ENCODE data around the gene LEFTY2. TPM values are rescaled to one million over a fixed set of nuclear protein-coding genes. Genes with fewer than 3 reads are reported as not detected.

The LEFTY2 gene
- total RNA-seq, 2 donors from 2014 or later: 0.70 to 0.90 TPM

GRCh38 chr1:225926551-225927113 is 14.4 kb downstream of the LEFTY2 start:
- no peak for TF ChIP-seq CTCF (IDR thresholded peaks at IDR 0.05)
- DNase-seq (ENCODE audit: low spot score): no peak
- H3K4me3 ChIP-seq: no peak overlapping the region
- H3K9me3 ChIP-seq: no peaks in the 10 kb centered on the region
- peaks cover 0 to 17% of the 10 kb centered on the region in 2 donors for H3K4me1 ChIP-seq
- H3K27me3 ChIP-seq: no peaks in the 10 kb centered on the region
- no peak overlapping the region for H3K27ac ChIP-seq
- peaks cover 5% of the 10 kb centered on the region for H3K36me3 ChIP-seq

DNA sequence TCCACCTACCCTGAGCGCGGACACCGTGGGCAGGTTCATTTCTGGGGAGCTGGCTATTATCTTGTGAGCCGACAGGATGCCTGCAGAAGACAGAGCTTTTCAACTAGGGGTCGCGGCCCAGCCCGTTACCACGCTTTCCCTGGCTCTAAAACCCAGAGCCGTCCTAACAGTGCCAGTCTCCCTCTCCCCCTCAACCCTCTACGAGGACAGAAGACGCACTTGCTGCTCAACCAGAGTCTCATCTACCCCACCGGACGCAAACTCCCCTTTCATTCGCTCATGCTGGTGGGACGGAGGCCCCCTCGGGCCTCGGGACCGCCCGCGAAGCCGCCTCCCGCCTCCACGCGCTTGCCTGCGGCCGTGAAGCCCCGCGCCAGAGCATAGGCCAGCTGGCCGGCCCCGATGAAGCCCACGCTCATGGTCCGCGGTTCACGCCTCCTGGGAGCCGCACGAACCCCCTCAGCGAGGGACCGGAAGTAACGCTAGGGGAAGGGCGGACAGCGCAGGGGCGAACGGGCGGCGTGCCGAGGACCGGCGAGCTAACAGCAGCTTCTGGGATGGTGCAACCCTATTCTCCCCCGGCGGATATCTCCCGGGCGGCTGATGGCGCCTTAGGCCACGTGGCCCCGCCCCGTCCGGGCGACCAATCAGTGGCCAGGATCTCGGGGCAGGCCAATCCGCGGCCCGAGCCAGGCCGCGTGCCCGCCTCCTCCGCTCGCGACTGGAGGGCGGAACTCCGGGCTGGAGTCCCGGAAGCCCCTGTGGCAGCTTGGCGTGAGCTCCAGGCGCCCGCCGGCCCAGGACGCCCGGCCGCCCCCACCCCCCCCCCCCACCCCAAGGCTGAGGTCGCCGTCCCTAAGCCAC is 17.1 kb downstream of the LEFTY2 start, which contains the start of gene PYCR2:
Gene PYCR2, minus strand, starts transcription at position 559 of the 864 bp plus-strand sequence. Its CDS starts 140 bp downstream, at position 419.
- Histone ChIP-seq H3K4me1 (peaks cover 0 to 32% of the 10 kb centered on the region in 2 donors), H3K9me3 (no peaks in the 10 kb centered on the region), H3K27ac (peak within 1 kb of the TSS; percentile 90 to 97), H3K27me3 (no peaks in the 10 kb centered on the region), H3K4me3 (peak within 1 kb of the TSS; percentile 85 to 91), H3K36me3 (peaks cover 26% of the 10 kb centered on the region)
- no peak for TF ChIP-seq CTCF (IDR thresholded peaks at IDR 0.05)
- peak; percentile 97 for DNase-seq (ENCODE audit: low spot score)

- peak overlapping the region; percentile 85 to 91 for H3K4me3 ChIP-seq
- no peaks in the 10 kb centered on the region for H3K9me3 ChIP-seq
- H3K4me1 ChIP-seq: peaks cover 0 to 32% of the 10 kb centered on the region in 2 donors
- no peak for DNase-seq (ENCODE audit: low spot score)
- H3K27ac ChIP-seq: peak overlapping the region; percentile 90 to 97
- no peak for TF ChIP-seq CTCF (IDR thresholded peaks at IDR 0.05)
- H3K27me3 ChIP-seq: no peaks in the 10 kb centered on the region
- peaks cover 29% of the 10 kb centered on the region for H3K36me3 ChIP-seq
Observed at GRCh38 chr1:225923381-225923691, 17.7 kb downstream of the LEFTY2 start.

GRCh38 chr1:225921734-225922709 is 19.0 kb downstream of the LEFTY2 start:
- H3K27ac ChIP-seq: no peak overlapping the region
- no peak for TF ChIP-seq CTCF (IDR thresholded peaks at IDR 0.05)
- no peaks in the 10 kb centered on the region for H3K9me3 ChIP-seq
- no peak for DNase-seq (ENCODE audit: low spot score)
- no peak overlapping the region for H3K4me3 ChIP-seq
- peaks cover 0 to 32% of the 10 kb centered on the region in 2 donors for H3K4me1 ChIP-seq
- H3K27me3 ChIP-seq: no peaks in the 10 kb centered on the region
- H3K36me3 ChIP-seq: peaks cover 29% of the 10 kb centered on the region

DNA sequence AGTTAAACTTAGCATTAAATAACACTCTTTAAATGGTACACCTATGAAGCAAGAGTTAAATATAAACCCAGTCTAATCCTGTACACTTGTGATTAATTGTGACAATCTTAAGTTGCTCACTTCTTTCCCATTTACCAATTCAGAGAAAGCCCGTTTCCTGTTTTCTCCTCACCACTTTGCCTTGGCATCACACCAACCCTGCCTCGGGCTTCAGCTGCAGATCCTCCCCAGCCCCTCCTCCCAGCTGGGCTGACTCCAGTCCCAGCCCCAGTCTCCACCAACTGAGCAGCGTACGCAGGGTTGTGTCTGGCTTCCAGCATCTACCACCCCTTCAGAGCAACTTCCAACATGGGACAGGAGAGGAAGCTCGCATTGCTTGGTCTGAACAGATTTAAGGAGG is 21.1 kb downstream of the LEFTY2 start:
- DNase-seq (ENCODE audit: low spot score): peak; percentile 64
- Histone ChIP-seq H3K9me3 (no peaks in the 10 kb centered on the region), H3K27me3 (no peaks in the 10 kb centered on the region), H3K36me3 (peaks cover 29% of the 10 kb centered on the region), H3K27ac (peak overlapping the region in 1 of 2 donors; percentile 16), H3K4me1 (peaks cover 0 to 32% of the 10 kb centered on the region in 2 donors), H3K4me3 (no peak overlapping the region)
- TF ChIP-seq CTCF (IDR thresholded peaks at IDR 0.05): no peak
